OCI-LY3 (cell line): Measurements from ENCODE around the gene WDR13.
"Not testable (repeated sequence)": the region's sequence is repeated elsewhere in the genome, so short reads cannot be mapped to it uniquely, and the experiment has no call there.

Source experiments
- H2AFZ ChIP-seq: fragments of 200-600, 300-600 bp; shearing (Covaris generic); 2 replicates; pipeline ENCODE4 v1.6.0; 2014; ENCODE audit warnings: antibody characterized with exemption, low read depth, low read length
- H3K27ac ChIP-seq: fragments of 200-600, 300-600 bp; sonication (generic); 2 replicates; pipeline ENCODE4 v1.5.1; 2014; ENCODE audit warnings: mild to moderate bottlenecking, low read length, moderate library complexity, mixed read lengths
- H3K27me3 ChIP-seq: fragments of 200-600, 300-600 bp; sonication (generic); 2 replicates; pipeline ENCODE4 v1.6.1; 2014; ENCODE audit warnings: low read depth, low read length, mixed read lengths
- H3K36me3 ChIP-seq: fragments of 200-600, 300-600 bp; sonication (generic); replicated peaks from 2 replicates; pipeline ENCODE3; 2014; ENCODE audit warnings: low read depth, low read length, mixed read lengths
- H3K4me1 ChIP-seq: fragments of 300-600, 200-600 bp; sonication (generic); 2 replicates; pipeline ENCODE4 v1.6.1; 2014; ENCODE audit warnings: low read length, mixed read lengths
- H3K4me2 ChIP-seq: fragments of 200-600, 300-600 bp; sonication (generic); 2 replicates; pipeline ENCODE4 v1.6.1; 2014; ENCODE audit warnings: low read length, mixed read lengths
- H3K4me3 ChIP-seq: fragments of 300-600, 200-600 bp; sonication (generic); 2 replicates; pipeline ENCODE4 v1.5.1; 2014; ENCODE audit warnings: antibody characterized with exemption, mild to moderate bottlenecking, low read length, moderate library complexity
- H3K79me2 ChIP-seq: fragments of 300-600, 200-600 bp; shearing (Covaris generic); 2 replicates; pipeline ENCODE4 v1.6.1; 2014; ENCODE audit warnings: mild to moderate bottlenecking, low read length, mixed read lengths
- H3K9ac ChIP-seq: fragments of 300-600, 200-600 bp; shearing (Covaris generic); 2 replicates; pipeline ENCODE4 v1.6.0; 2014; ENCODE audit warnings: mild to moderate bottlenecking, low read length, moderate library complexity
- H3K9me3 ChIP-seq: fragments of 200-600, 300-600 bp; shearing (Covaris generic); 2 replicates; pipeline ENCODE4 v1.6.1; 2014; ENCODE audit warnings: low read length, mixed read lengths; ENCODE audit not compliant: insufficient read depth
- H4K20me1 ChIP-seq: fragments of 200-600, 300-600 bp; sonication (generic); 2 replicates; pipeline ENCODE4 v1.6.1; 2016; ENCODE audit warnings: low read length, mixed read lengths; ENCODE audit not compliant: insufficient read depth
- EZH2phosphoT487 ChIP-seq: fragments of 200-600 bp; shearing (Covaris generic); IDR thresholded peaks from 2 replicates; pipeline ENCODE4 v1.6.1; 2018; ENCODE audit warnings: antibody characterized with exemption, mixed run types, low read depth
- TF ChIP-seq, protein P1 (sequence below): fragments of 200-600, 300-600 bp; sonication (generic); IDR thresholded peaks from 2 replicates; pipeline ENCODE4 v1.5.1; 2014; ENCODE audit warnings: antibody characterized with exemption, low read length, low read depth

Gene WDR13

DNA sequence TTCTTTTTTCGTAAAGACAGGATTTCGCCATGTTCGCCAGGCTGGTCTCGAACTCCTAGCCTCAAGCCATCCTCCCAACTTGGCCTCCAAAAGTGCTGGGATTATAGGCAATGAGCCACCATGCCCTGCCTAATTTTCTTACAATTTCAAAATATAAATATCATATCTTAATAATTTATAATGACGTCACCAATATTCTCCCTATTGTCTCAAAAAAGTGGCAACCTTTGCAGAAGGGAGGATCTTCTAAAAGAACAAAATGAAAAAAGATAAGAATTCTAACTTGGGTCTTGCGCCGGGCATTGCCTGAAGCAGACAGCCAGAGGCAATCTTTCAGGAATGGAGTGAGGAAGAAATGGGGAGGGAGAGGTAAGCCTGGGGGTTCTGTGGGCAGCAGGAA is 48.4 kb downstream of the WDR13 start:
- Histone ChIP-seq H2AFZ (no peak overlapping the region), H3K4me3 (no peak overlapping the region), H3K36me3 (no peaks in the 10 kb centered on the region), H3K9ac (no peak overlapping the region), H4K20me1 (no peaks in the 10 kb centered on the region), H3K27ac (no peak overlapping the region), H3K4me2 (no peak overlapping the region), H3K9me3 (no peaks in the 10 kb centered on the region), H3K4me1 (peaks cover 3% of the 10 kb centered on the region; the same call in 1 of the 2 replicates), H3K27me3 (no peaks in the 10 kb centered on the region), H3K79me2 (no peaks in the 10 kb centered on the region)
- TF ChIP-seq EZH2phosphoT487, result no peak
- TF ChIP-seq, protein P1, sequence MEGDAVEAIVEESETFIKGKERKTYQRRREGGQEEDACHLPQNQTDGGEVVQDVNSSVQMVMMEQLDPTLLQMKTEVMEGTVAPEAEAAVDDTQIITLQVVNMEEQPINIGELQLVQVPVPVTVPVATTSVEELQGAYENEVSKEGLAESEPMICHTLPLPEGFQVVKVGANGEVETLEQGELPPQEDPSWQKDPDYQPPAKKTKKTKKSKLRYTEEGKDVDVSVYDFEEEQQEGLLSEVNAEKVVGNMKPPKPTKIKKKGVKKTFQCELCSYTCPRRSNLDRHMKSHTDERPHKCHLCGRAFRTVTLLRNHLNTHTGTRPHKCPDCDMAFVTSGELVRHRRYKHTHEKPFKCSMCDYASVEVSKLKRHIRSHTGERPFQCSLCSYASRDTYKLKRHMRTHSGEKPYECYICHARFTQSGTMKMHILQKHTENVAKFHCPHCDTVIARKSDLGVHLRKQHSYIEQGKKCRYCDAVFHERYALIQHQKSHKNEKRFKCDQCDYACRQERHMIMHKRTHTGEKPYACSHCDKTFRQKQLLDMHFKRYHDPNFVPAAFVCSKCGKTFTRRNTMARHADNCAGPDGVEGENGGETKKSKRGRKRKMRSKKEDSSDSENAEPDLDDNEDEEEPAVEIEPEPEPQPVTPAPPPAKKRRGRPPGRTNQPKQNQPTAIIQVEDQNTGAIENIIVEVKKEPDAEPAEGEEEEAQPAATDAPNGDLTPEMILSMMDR, result no peak

DNA sequence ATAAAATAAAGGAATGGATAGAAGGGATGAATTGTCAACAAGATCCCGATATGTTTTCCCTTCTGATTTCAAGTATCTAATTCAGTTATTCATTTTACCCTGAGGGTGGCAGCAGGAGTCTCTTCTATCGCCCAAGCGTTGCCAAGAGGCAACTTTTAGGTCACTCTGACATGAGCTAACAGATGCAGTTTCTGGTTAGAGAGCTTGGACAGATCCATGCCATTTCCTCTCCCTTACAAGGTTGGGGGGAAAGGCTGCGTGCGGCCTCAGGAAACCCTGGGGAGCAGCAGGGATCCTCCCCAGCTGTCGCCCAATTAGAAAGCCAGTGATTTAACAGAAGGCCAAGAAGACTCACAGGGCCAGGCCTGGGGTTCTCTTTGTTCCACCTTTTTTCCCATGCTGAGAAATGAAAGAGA is 51.1 kb downstream of the WDR13 start:
- Histone ChIP-seq H3K9ac (no peak overlapping the region), H3K4me3 (no peak overlapping the region), H4K20me1 (no peaks in the 10 kb centered on the region), H2AFZ (0 out of 2 replicates have a peak overlapping the region, but pooled peaks have one; percentile 31), H3K27me3 (no peaks in the 10 kb centered on the region), H3K36me3 (no peaks in the 10 kb centered on the region), H3K79me2 (no peaks in the 10 kb centered on the region), H3K9me3 (no peaks in the 10 kb centered on the region), H3K4me1 (peaks cover 3% of the 10 kb centered on the region; the same call in 1 of the 2 replicates), H3K27ac (no peak overlapping the region), H3K4me2 (no peak overlapping the region)
- TF ChIP-seq EZH2phosphoT487, result no peak
- TF ChIP-seq, protein P1, result peak; percentile 56

DNA sequence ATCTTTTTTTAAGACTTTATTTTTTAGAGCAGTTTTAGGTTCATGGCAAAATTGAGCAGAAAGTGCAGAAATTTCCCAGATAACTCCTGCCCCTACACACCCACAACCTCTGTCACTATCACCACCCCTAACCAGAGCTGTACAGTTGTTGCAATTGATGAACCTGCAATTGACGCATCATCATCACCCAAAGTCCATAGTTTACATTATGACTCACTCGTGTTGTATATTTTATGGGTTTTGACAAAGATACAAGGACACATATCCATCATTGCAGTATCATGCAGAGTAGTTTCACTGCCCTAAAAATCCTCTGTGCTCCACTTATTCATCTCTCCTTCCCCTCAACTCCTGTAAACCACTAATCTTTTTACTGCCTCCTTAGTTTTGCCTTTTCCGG is 51.8 kb downstream of the WDR13 start:
- TF ChIP-seq, protein P1, result no peak
- no peak for TF ChIP-seq EZH2phosphoT487
- Histone ChIP-seq H3K79me2 (no peaks in the 10 kb centered on the region), H3K9me3 (no peaks in the 10 kb centered on the region), H3K4me1 (peaks cover 3% of the 10 kb centered on the region; the same call in 1 of the 2 replicates), H2AFZ (no peak overlapping the region), H3K36me3 (no peaks in the 10 kb centered on the region), H3K9ac (no peak overlapping the region), H3K4me3 (no peak overlapping the region), H3K4me2 (no peak overlapping the region), H3K27ac (no peak overlapping the region), H4K20me1 (no peaks in the 10 kb centered on the region), H3K27me3 (no peaks in the 10 kb centered on the region)

DNA sequence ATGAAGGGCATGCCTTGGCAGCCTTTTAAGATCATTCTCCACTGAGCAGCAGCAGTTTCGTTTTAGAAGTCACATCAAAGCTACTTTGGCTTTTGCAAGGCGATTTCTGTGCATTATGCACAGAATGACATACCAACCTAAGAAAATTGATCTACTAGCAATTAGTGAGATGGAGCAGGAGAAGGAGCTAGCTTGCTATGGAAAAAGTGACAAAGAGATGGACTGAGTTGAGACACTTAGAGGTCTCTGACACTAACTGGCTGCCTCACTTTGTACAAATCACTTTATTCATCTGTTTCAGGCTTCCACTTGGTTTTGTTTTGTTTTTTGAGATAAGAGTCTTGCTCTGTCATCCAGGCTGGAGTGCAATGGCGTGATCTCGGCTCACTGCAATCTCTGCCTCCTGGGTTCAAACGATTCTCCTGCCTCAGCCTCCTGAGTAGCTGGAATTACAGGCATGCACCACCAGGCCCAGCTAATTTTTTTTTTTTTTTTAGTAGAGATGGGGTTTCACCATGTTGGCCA is 54.8 kb downstream of the WDR13 start:
- H3K9ac ChIP-seq, H3K4me2 ChIP-seq, H4K20me1 ChIP-seq, H3K4me3 ChIP-seq, H3K9me3 ChIP-seq, H2AFZ ChIP-seq, H3K4me1 ChIP-seq, H3K27me3 ChIP-seq, H3K79me2 ChIP-seq, H3K27ac ChIP-seq, H3K36me3 ChIP-seq: not testable (repeated sequence)

DNA sequence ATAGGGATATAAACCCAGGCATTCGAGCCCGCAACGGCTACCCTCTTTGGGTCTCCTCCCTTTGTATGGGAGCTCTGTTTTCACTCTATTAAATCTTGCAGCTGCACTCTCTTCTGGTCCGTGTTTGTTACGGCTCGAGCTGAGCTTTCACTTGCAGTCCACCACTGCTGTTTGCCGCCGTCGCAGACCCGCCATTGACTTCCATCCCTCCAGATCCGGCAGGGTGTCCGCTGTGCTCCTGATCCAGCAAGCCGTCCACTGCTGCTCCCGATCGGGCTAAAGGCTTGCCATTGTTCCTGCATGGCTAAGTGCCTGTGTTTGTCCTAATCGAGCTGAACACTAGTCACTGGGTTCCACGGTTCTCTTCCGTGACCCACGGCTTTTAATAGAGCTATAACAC is 57.5 kb downstream of the WDR13 start:
- not testable (repeated sequence) for H3K4me3 ChIP-seq, H3K36me3 ChIP-seq, H3K27ac ChIP-seq, H3K27me3 ChIP-seq, H2AFZ ChIP-seq, H3K9me3 ChIP-seq, H3K79me2 ChIP-seq, H3K4me2 ChIP-seq, H3K9ac ChIP-seq, H4K20me1 ChIP-seq
- peaks cover 11% of the 10 kb centered on the region; the same call in 1 of the 2 replicates for H3K4me1 ChIP-seq
